Ovary (tissue), 9 donors: ENCODE data around the gene TSSK2. TPM values are rescaled to one million over a fixed set of nuclear protein-coding genes. Genes with fewer than 3 reads are reported as not detected.

Experiments used
- DNase-seq, 5 donors: peaks; one replicate each; pipeline ENCODE4 v3.0.0-alpha.2; 2019 to 2020
- H3K27ac ChIP-seq, 2 donors: fragments of 200-600 bp; one replicate each; pipeline versions ENCODE4 v1.5.1 to v1.8.0; 2019 to 2022
- H3K27me3 ChIP-seq: fragments of 200-600 bp; one replicate; pipeline ENCODE4 v1.8.0; 2022
- H3K36me3 ChIP-seq: fragments of 200-600 bp; sonication (generic); one replicate; pipeline ENCODE4 v1.5.1; 2019
- H3K4me1 ChIP-seq: one replicate; pipeline ENCODE4 v1.8.1; 2013; ENCODE audit warnings: mild to moderate bottlenecking, moderate library complexity; ENCODE audit not compliant: insufficient read depth
- H3K4me3 ChIP-seq: fragments of 200-600 bp; sonication (generic); one replicate; pipeline ENCODE4 v1.5.1; 2017
- H3K9me3 ChIP-seq, 2 donors: fragments of 200-600 bp in 1 of 2; sonication (generic) in 1 of 2; one replicate each; pipeline versions ENCODE4 v1.5.1 to v1.8.1; 2013 to 2019; ENCODE audit warnings: mild to moderate bottlenecking in 1 of 2, moderate library complexity in 1 of 2
- CTCF ChIP-seq, 3 donors: fragments of 450-650 bp in 2 of 3; fragments of 200-600 bp in 1 of 3; IDR thresholded peaks; one replicate each; pipeline versions ENCODE4 v1.5.1 to v1.8.0; 2016 to 2022; ENCODE audit warnings: antibody characterized with exemption in 3 of 3, mild to moderate bottlenecking in 1 of 3
- EP300 ChIP-seq: sonication (generic); formaldehyde crosslinking; IDR thresholded peaks from one replicate; pipeline ENCODE4 v1.6.1; 2017; ENCODE audit warnings: antibody characterized with exemption
- POLR2A ChIP-seq: fragments of 450-650 bp; IDR thresholded peaks from one replicate; pipeline ENCODE4 v1.6.1; 2017; ENCODE audit warnings: antibody characterized with exemption, mild to moderate bottlenecking, moderate library complexity
- WGBS, 3 donors: extraction: QIAGEN DNeasy Blood & Tissue Kit in 1 of 3; methylation state at CpG; one replicate each; pipeline versions ENCODE4 v1.1.5 to v1.1.7; 2013 to 2017; 5-methylcytosine and 5-hydroxymethylcytosine counted together
- intact Hi-C, 4 donors: fragments of 100-400 bp; cut with DNase I; formaldehyde crosslinking; loops; one replicate each; pipeline versions ENCODE4 v1.11.0 to v1.15.1; 2022 to 2023
- polyA plus RNA-seq, 2 donors: library from polyadenylated mRNA; stranded (reverse); fragments of 200-250 nt in 1 of 2; fragments of 350-450 nt in 1 of 2; fragmentation: Illumina TruSeq in 1 of 2; extraction: RNeasy Lipid Tissue Mini Kit (QIAGEN cat#74804) in 1 of 2; gene quantifications; one replicate each; pipeline ENCODE4 v1.2.3, GENCODE V29; 2013 to 2014
- total RNA-seq, 7 donors: library from RNA; depleted of rRNA in 2 of 7; stranded (reverse); fragments of >200 nt in 2 of 7; fragmentation: NEBNext Ultra II Directional in 3 of 7; extraction: Animal tissue kit (Norgen Biotek cat#: 25700) in 3 of 7; gene quantifications; one replicate each; pipeline versions ENCODE4 v1.1.0 to v1.2.4, GENCODE V29; 2016 to 2023
- donor health status: DM: no; HTN: no; CAD: no; lungs with moderate emphysema.
- donor health status: DM: no; HTN: no; CAD: no.
- donor health status: Bipolar disorder and iron deficiency.
- donor health status: DM: yes; HTN: yes; CAD: no.
- donor health status: DM: no; HTN: no; CAD: no.
- donor health status: DM: yes; HTN: yes; CAD: no.

Gene TSSK2
- total and polyA plus RNA-seq, 9 donors = 0.05 TPM; not detected in 8

GRCh38 chr22:19085233-19085718 is 45.8 kb upstream of the TSSK2 start:
- WGBS, 3 donors = 28 to 31% (median 31%) methylated on average over 1 of the region's 1 CpG
- intact Hi-C loops = no loop called here
- no peak for TF ChIP-seq EP300
- Histone ChIP-seq H3K27me3 (no peaks in the 10 kb centered on the region), H3K27ac (no peak overlapping the region), H3K4me3 (no peak overlapping the region), H3K36me3 (no peaks in the 10 kb centered on the region), H3K9me3 (no peaks in the 10 kb centered on the region), H3K4me1 (no peaks in the 10 kb centered on the region)
- no peak for DNase-seq

GRCh38 chr22:19086417-19086816 is 44.7 kb upstream of the TSSK2 start:
- no peak for DNase-seq
- H3K4me1 ChIP-seq = no peaks in the 10 kb centered on the region
- no peaks in the 10 kb centered on the region for H3K9me3 ChIP-seq
- no peaks in the 10 kb centered on the region for H3K27me3 ChIP-seq
- H3K4me3 ChIP-seq = no peak overlapping the region
- no peaks in the 10 kb centered on the region for H3K36me3 ChIP-seq
- H3K27ac ChIP-seq = no peak overlapping the region
- TF ChIP-seq EP300 (no peak), CTCF (IDR thresholded peaks at IDR 0.05) (no peak), POLR2A (no peak)
- WGBS, 3 donors = 89 to 95% (median 92%) methylated on average over 6 of the region's 6 CpGs
- intact Hi-C loops = no loop called here

- H3K4me3 ChIP-seq = no peak overlapping the region
- TF ChIP-seq EP300 (no peak), POLR2A (no peak), CTCF (IDR thresholded peaks at IDR 0.05) (no peak)
- no peaks in the 10 kb centered on the region for H3K27me3 ChIP-seq
- WGBS, 3 donors = 77 to 86% (median 85%) methylated on average over 3 of the region's 3 CpGs
- intact Hi-C loops = no loop called here
- no peaks in the 10 kb centered on the region for H3K9me3 ChIP-seq
- no peaks in the 10 kb centered on the region for H3K36me3 ChIP-seq
- no peak overlapping the region for H3K27ac ChIP-seq
- no peaks in the 10 kb centered on the region for H3K4me1 ChIP-seq
- no peak for DNase-seq
Measured at GRCh38 chr22:19086896-19087295, 44.2 kb upstream of the TSSK2 start.

- WGBS, 3 donors = 96 to 97% (median 97%) methylated on average over 14 of the region's 14 CpGs
- no peak for DNase-seq
- H3K27me3 ChIP-seq = no peaks in the 10 kb centered on the region
- H3K4me1 ChIP-seq = no peaks in the 10 kb centered on the region
- TF ChIP-seq EP300 (no peak), POLR2A (no peak), CTCF (IDR thresholded peaks at IDR 0.05) (no peak)
- H3K4me3 ChIP-seq = no peak overlapping the region
- intact Hi-C loops = no loop called here
- H3K27ac ChIP-seq = no peak overlapping the region
- H3K9me3 ChIP-seq = no peaks in the 10 kb centered on the region
- H3K36me3 ChIP-seq = no peaks in the 10 kb centered on the region
Measured at GRCh38 chr22:19088866-19089595, 42.1 kb upstream of the TSSK2 start.

GRCh38 chr22:19090183-19090582 is 40.9 kb upstream of the TSSK2 start:
- no peak overlapping the region for H3K4me3 ChIP-seq
- no peaks in the 10 kb centered on the region for H3K36me3 ChIP-seq

More at GRCh38 chr22:19090183-19090582, 40.9 kb upstream of the TSSK2 start:
- intact Hi-C loops = no loop called here
- no peaks in the 10 kb centered on the region for H3K4me1 ChIP-seq
- H3K27ac ChIP-seq = no peak overlapping the region
- no peaks in the 10 kb centered on the region for H3K27me3 ChIP-seq
- DNase-seq = no peak
- WGBS, 3 donors = 88 to 96% (median 92%) methylated on average over 2 of the region's 2 CpGs
- no peak for TF ChIP-seq POLR2A
- TF ChIP-seq CTCF (IDR thresholded peaks at IDR 0.05) = no peak
- TF ChIP-seq EP300 = no peak
- no peaks in the 10 kb centered on the region for H3K9me3 ChIP-seq
